HepG2 (cell line): Measurements from ENCODE around the gene KCNK10. TPM values are rescaled to one million over a fixed set of nuclear protein-coding genes. Genes with fewer than 3 reads are reported as not detected.

Experiments used
- AGO2 ChIP-seq: fragments of 200-400 bp; formaldehyde crosslinking; optimal IDR thresholded peaks from 2 replicates; pipeline ENCODE3; 2017; ENCODE audit warnings: mild to moderate bottlenecking, low read depth, low read length, moderate library complexity
- DNMT1 ChIP-seq: sonication (generic); formaldehyde crosslinking; IDR thresholded peaks from 2 replicates; pipeline ENCODE4 v1.5.1; 2020; ENCODE audit warnings: mild to moderate bottlenecking, missing genetic modification reagents
- ESRRA ChIP-seq: sonication (generic); formaldehyde crosslinking; IDR thresholded peaks from 2 replicates; pipeline ENCODE4 v1.5.1; 2020; ENCODE audit warnings: mild to moderate bottlenecking, low read depth, missing genetic modification reagents
- FOSL2 ChIP-seq: sonication (generic); formaldehyde crosslinking; IDR thresholded peaks from 2 replicates; pipeline ENCODE4 v1.4.0; 2020; ENCODE audit warnings: missing genetic modification reagents
- GTF2F1 ChIP-seq: fragments of 150-350 bp; IDR thresholded peaks from 2 replicates; pipeline ENCODE4 v1.6.1; 2014; ENCODE audit warnings: low read length
- KAT7 ChIP-seq: IDR thresholded peaks from 2 replicates; pipeline ENCODE4 v1.6.1; 2018; ENCODE audit warnings: borderline replicate concordance, missing compliant biosample characterization
- KDM1A ChIP-seq: IDR thresholded peaks from 2 replicates; pipeline ENCODE4 v1.6.1; 2016; ENCODE audit warnings: missing compliant biosample characterization
- MXI1 ChIP-seq: IDR thresholded peaks from 3 replicates; pipeline ENCODE4 v1.6.1; 2012; ENCODE audit warnings: low read depth, low read length, inconsistent platforms, borderline replicate concordance
- PHF21A ChIP-seq: sonication (generic); formaldehyde crosslinking; IDR thresholded peaks from 2 replicates; pipeline ENCODE4 v1.5.0; 2020; ENCODE audit warnings: mild to moderate bottlenecking, missing genetic modification reagents
- PRMT3 ChIP-seq: sonication (generic); formaldehyde crosslinking; IDR thresholded peaks from 2 replicates; pipeline ENCODE4 v1.8.1; 2022; ENCODE audit warnings: low read depth, mild to moderate bottlenecking, moderate library complexity, missing genetic modification reagents, borderline replicate concordance
- PRPF4 ChIP-seq: fragments of 200-400 bp; formaldehyde crosslinking; IDR thresholded peaks from 2 replicates; pipeline ENCODE4 v1.6.1; 2016; ENCODE audit warnings: low read length, low read depth; ENCODE audit not compliant: poor library complexity, severe bottlenecking
- RARA ChIP-seq: IDR thresholded peaks from 2 replicates; pipeline ENCODE4 v1.6.1; 2016; ENCODE audit warnings: missing genetic modification reagents, missing compliant biosample characterization
- REPIN1 ChIP-seq: sonication (generic); formaldehyde crosslinking; IDR thresholded peaks from 2 replicates; pipeline ENCODE4 v1.8.0; 2022; ENCODE audit warnings: missing genetic modification reagents, low read depth, mild to moderate bottlenecking, borderline replicate concordance
- SYNCRIP ChIP-seq: fragments of 200-400 bp; formaldehyde crosslinking; IDR thresholded peaks from 2 replicates; pipeline ENCODE4 v1.6.1; 2018; ENCODE audit warnings: mild to moderate bottlenecking, low read depth, low read length; ENCODE audit not compliant: insufficient read depth
- TAF15 ChIP-seq: fragments of 200-400 bp; formaldehyde crosslinking; IDR thresholded peaks from one replicate; pipeline ENCODE4 v1.6.1; 2018; ENCODE audit warnings: mild to moderate bottlenecking, low read depth, low read length; ENCODE audit not compliant: poor library complexity, severe bottlenecking
- TBX3 ChIP-seq: fragments of 450-650 bp; IDR thresholded peaks from 2 replicates; pipeline ENCODE4 v1.6.1; 2017; ENCODE audit warnings: antibody characterized with exemption, mild to moderate bottlenecking, inconsistent platforms, borderline replicate concordance
- TCF7 ChIP-seq: sonication (generic); IDR thresholded peaks from 2 replicates; pipeline ENCODE4 v1.6.1; 2016; ENCODE audit warnings: antibody characterized with exemption, low read depth
- ZNF124 ChIP-seq: sonication (generic); formaldehyde crosslinking; IDR thresholded peaks from 2 replicates; pipeline ENCODE4 v1.4.0; 2020; ENCODE audit warnings: missing genetic modification reagents
- ZNF136 ChIP-seq: sonication (generic); formaldehyde crosslinking; IDR thresholded peaks from 2 replicates; pipeline ENCODE4 v1.8.1; 2022; ENCODE audit warnings: low read depth, mild to moderate bottlenecking, moderate library complexity, missing genetic modification reagents
- ZNF274 ChIP-seq: sonication (generic); formaldehyde crosslinking; IDR thresholded peaks from 2 replicates; pipeline ENCODE4 v1.5.1; 2020; ENCODE audit warnings: mild to moderate bottlenecking, missing genetic modification reagents
- ZNF460 ChIP-seq: sonication (generic); formaldehyde crosslinking; IDR thresholded peaks from 2 replicates; pipeline ENCODE4 v1.5.1; 2020; ENCODE audit warnings: missing genetic modification reagents, mild to moderate bottlenecking, borderline replicate concordance
- ZNF557 ChIP-seq: sonication (generic); formaldehyde crosslinking; IDR thresholded peaks from 2 replicates; pipeline ENCODE4 v1.4.0; 2020; ENCODE audit warnings: missing genetic modification reagents
- polyA plus RNA-seq, 8 experiments: library from polyadenylated mRNA; depleted of rRNA in 3 of 8; stranded (reverse) in 7 of 8; unstranded in 1 of 8; fragments of >200 nt; fragmentation: Illumina TruSeq in 4 of 8; extraction: Trizol in 4 of 8; gene quantifications; 2 replicates each; pipeline versions ENCODE4 v1.2.1 to v1.2.3, GENCODE V29; 2011 to 2016; ENCODE audit warnings: low read depth in 4 of 8, missing spikeins in 1 of 8, mixed read lengths in 1 of 8; ENCODE audit not compliant: insufficient read depth in 1 of 8
- total RNA-seq, 5 experiments: library from RNA; depleted of rRNA; stranded (reverse); fragments of >200 nt; fragmentation: Illumina TruSeq; extraction: Trizol; gene quantifications; 2 replicates each; pipeline ENCODE4 v1.2.3, GENCODE V29; 2016; ENCODE audit warnings: low read depth in 1 of 5
- TF ChIP-seq, protein P1 (sequence below), 2 experiments: sonication (generic) in 1 of 2; formaldehyde crosslinking in 1 of 2; IDR thresholded peaks; 2 replicates each; pipeline versions ENCODE4 v1.5.1 to v1.6.1; 2011 to 2020; ENCODE audit warnings: borderline replicate concordance in 1 of 2, low read depth in 1 of 2, low read length in 1 of 2, mild to moderate bottlenecking in 1 of 2, missing genetic modification reagents in 1 of 2, moderate library complexity in 1 of 2
- TF ChIP-seq, protein P2 (sequence below): sonication (generic); formaldehyde crosslinking; conservative IDR thresholded peaks from 2 replicates; pipeline ENCODE4 v1.4.0; 2020; ENCODE audit warnings: mild to moderate bottlenecking, missing genetic modification reagents, moderate library complexity
- TF ChIP-seq, protein P3 (sequence below): sonication (generic); formaldehyde crosslinking; IDR thresholded peaks from 2 replicates; pipeline ENCODE4 v1.8.1; 2023; ENCODE audit warnings: mild to moderate bottlenecking, missing genetic modification reagents

KCNK10 gene
- total and polyA plus RNA-seq, 2 of the 13 experiments (the other 11 are each of a cell fraction or from before 2014, with no cell fraction given) = not detected

DNA sequence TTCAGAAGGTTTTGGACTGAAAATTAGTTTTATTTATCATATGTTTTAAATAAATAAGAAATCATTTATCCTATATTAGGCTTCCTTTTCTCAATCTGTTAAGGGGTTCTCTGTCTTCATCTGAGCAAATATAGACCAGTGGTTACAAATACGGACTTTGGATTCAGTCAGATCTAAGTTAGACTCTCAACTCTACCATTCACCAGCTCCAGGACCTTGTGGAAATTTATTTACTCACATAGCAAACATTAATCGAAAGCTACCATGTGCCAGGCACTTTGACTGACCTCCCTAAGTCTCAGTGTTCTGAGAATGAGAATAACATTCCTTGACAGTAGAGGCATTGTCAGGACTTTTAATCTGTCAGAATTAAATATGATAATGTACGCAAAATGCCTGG, 22.3 kb downstream of the KCNK10 start (continued):
- TF ChIP-seq ESRRA (CRISPR knock-in tag) (no peak), FOSL2 (CRISPR knock-in tag) (no peak), KDM1A (CRISPR knock-in tag) (no peak), TAF15 (no peak), ZNF557 (CRISPR knock-in tag) (no peak), RARA (CRISPR knock-in tag) (peak; percentile 55), PRPF4 (no peak), ZNF274 (CRISPR knock-in tag) (no peak), PRMT3 (CRISPR knock-in tag) (no peak), ZNF136 (CRISPR knock-in tag) (no peak), KAT7 (no peak), GTF2F1 (no peak), TBX3 (no peak), TCF7 (no peak), ZNF124 (CRISPR knock-in tag) (no peak), MXI1 (no peak), ZNF460 (CRISPR knock-in tag) (no peak), SYNCRIP (no peak), PHF21A (CRISPR knock-in tag) (no peak), REPIN1 (no peak), DNMT1 (CRISPR knock-in tag) (no peak), AGO2 (no peak)
- TF ChIP-seq, protein P1, sequence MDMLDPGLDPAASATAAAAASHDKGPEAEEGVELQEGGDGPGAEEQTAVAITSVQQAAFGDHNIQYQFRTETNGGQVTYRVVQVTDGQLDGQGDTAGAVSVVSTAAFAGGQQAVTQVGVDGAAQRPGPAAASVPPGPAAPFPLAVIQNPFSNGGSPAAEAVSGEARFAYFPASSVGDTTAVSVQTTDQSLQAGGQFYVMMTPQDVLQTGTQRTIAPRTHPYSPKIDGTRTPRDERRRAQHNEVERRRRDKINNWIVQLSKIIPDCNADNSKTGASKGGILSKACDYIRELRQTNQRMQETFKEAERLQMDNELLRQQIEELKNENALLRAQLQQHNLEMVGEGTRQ (IDR thresholded peaks at IDR 0.05; ENCODE audit: low read depth, low read length) = no peak
- TF ChIP-seq, protein P1 (CRISPR knock-in tag; IDR thresholded peaks at IDR 0.05; ENCODE audit: borderline replicate concordance) = no peak
- TF ChIP-seq, protein P2, sequence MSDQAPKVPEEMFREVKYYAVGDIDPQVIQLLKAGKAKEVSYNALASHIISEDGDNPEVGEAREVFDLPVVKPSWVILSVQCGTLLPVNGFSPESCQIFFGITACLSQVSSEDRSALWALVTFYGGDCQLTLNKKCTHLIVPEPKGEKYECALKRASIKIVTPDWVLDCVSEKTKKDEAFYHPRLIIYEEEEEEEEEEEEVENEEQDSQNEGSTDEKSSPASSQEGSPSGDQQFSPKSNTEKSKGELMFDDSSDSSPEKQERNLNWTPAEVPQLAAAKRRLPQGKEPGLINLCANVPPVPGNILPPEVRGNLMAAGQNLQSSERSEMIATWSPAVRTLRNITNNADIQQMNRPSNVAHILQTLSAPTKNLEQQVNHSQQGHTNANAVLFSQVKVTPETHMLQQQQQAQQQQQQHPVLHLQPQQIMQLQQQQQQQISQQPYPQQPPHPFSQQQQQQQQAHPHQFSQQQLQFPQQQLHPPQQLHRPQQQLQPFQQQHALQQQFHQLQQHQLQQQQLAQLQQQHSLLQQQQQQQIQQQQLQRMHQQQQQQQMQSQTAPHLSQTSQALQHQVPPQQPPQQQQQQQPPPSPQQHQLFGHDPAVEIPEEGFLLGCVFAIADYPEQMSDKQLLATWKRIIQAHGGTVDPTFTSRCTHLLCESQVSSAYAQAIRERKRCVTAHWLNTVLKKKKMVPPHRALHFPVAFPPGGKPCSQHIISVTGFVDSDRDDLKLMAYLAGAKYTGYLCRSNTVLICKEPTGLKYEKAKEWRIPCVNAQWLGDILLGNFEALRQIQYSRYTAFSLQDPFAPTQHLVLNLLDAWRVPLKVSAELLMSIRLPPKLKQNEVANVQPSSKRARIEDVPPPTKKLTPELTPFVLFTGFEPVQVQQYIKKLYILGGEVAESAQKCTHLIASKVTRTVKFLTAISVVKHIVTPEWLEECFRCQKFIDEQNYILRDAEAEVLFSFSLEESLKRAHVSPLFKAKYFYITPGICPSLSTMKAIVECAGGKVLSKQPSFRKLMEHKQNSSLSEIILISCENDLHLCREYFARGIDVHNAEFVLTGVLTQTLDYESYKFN = 0 out of 2 replicates have a peak, but pooled peaks have one; percentile 25
- TF ChIP-seq, protein P3, sequence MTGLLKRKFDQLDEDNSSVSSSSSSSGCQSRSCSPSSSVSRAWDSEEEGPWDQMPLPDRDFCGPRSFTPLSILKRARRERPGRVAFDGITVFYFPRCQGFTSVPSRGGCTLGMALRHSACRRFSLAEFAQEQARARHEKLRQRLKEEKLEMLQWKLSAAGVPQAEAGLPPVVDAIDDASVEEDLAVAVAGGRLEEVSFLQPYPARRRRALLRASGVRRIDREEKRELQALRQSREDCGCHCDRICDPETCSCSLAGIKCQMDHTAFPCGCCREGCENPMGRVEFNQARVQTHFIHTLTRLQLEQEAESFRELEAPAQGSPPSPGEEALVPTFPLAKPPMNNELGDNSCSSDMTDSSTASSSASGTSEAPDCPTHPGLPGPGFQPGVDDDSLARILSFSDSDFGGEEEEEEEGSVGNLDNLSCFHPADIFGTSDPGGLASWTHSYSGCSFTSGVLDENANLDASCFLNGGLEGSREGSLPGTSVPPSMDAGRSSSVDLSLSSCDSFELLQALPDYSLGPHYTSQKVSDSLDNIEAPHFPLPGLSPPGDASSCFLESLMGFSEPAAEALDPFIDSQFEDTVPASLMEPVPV (CRISPR knock-in tag) = no peak
